Hematopoietic multipotent progenitor cell treated with erythropoietin and hydrocortisone succinate and interleukin-3 and kit ligand, for 6 days (in vitro differentiated cells): ENCODE data around the gene PTPN7.
A peak's percentile ranks its signal among the peaks of the same experiment; 100 is the strongest.

Experiments used
- DNase-seq: peaks from one replicate; pipeline ENCODE4 v3.0.0-alpha.2; 2015

Gene PTPN7

DNA sequence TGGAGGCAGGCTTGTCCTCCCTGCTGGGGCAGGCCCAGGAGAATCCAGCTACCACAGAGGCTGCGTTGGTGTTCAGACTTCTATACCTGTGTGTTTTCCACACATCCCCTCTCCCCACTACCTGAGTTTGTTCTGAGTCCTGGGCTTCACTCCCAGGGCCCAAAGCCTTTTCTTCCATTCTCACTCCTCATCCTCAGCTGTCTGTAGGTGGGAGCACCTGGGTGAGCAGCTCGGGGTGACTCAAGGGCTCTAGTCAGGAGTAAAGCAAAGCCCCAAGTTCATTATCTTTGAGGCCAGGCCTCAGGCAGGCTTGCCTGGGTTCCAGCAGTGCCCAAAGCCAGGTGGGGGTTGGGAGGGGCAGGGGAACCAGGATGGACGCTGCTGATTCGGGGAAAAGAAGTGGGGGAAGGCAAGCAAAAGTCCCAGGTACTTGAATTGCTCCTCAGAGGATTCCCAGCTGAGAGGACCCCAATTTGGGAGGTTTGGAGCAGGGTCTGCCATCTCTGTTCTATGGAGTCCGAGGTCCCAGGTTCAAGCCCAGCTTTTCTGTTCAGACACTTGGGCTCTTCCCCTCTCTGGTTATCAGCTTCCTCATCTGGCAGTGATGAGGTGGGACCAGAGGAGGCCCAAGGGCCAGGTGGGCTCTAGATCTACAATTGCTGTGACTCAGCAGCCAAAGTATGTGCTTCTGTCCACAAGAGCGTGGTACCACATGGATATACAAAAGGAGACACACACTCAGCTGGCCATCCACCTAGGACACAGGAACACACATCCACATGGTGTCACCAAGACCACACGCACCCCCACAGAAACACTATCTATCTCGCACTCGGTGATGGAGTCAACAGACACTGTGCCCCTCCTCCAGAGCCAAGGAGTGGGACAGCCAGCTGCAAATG lies 5.8 kb upstream of the PTPN7 start:
- DNase-seq = peak; percentile 63

GRCh38 chr1:202165267-202165941 lies 5.0 kb upstream of the PTPN7 start:
- DNase-seq = no peak

DNA sequence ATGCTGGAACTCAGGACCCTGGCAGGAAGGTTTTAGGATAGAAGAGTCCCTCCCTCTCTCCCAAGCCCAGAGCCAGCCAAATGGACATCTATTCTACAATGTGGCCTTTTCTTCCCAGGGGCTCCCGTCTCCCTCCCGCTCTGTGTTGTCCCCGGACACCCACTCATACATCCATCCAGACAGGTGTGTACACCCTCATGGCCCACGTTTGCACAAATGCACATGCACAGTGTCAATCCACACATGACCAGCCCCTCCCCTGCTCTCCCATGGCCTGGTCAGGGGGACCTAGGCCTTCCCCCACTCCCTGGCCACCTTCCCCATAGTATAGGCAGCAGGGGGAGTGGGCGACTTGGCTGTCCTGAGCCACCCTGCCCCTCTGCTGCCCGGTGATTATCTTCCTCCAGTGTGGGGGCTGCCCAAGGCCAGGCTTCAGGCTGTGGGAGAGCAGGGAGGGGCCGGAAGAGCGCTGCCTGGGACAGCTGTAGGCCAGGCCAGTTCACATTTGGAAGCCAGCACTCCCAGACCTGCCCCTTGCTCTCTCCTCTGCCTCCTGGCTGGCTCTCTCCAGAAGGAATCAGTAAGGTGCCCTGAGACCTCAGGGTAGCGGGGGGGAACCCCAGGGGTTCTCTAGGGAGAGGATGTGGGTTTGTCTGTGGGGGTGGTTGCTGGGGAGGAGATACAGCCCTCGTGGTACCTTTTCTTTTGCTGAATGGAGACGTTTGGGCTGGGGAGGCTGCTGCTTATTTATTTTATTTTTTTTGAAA lies 4.1 kb upstream of the PTPN7 start:
- DNase-seq = peak; percentile 55

GRCh38 chr1:202163281-202164270 lies 3.2 kb upstream of the PTPN7 start:
- DNase-seq = no peak

DNA sequence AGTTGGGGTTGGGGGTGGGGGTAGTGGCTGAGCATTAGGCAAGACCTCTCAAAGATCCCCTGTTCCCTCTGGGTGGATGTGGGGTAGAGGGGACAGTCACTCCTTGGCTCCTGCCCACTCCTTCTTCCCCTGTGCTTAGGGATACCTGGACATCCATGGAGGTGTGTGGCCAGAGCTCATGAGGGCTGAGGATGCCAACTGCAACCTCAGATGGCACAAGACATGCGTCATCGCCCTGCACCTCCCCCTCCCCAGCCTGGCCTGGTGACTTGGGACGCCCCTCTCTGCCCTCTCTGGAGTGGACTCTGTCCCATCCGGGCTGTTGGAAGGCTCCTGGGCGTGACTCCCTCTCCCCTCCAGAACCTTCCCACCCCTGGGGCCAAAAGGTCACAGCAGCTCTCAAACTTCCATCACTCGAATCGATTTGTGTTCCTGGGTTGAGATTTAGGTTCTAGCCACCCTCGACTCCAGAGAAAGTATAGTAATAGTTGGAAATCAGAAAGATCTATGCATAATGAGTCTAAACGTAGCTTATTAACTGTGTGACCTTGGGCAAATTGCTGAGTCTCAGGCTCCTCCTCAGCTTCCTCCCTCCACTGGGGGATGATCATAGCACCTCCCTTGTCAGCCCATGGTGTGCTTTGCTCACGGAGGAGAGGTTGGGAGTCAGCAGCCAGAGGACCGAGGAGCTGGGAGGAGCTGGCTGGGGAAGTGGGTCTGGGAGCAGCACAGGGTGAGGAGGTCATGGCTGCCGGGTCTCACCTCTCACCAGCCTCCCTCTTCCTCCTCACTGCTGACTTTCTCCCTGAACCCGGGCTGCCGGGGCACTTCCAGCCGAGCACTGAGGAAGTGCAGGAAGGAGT lies 2.2 kb upstream of the PTPN7 start:
- DNase-seq = peak; percentile 69

- peak; percentile 76 for DNase-seq
These were observed 1.6 kb upstream of the PTPN7 start for GRCh38 chr1:202162047-202162417.

GRCh38 chr1:202161151-202162046 lies 997 bp upstream of the PTPN7 start:
- DNase-seq = peak; percentile 66

- DNase-seq = peak; percentile 91
These were observed 649 bp downstream of the PTPN7 start for GRCh38 chr1:202159534-202160371.

GRCh38 chr1:202158810-202159533 lies 1.4 kb downstream of the PTPN7 start:
- peak; percentile 82 for DNase-seq

DNA sequence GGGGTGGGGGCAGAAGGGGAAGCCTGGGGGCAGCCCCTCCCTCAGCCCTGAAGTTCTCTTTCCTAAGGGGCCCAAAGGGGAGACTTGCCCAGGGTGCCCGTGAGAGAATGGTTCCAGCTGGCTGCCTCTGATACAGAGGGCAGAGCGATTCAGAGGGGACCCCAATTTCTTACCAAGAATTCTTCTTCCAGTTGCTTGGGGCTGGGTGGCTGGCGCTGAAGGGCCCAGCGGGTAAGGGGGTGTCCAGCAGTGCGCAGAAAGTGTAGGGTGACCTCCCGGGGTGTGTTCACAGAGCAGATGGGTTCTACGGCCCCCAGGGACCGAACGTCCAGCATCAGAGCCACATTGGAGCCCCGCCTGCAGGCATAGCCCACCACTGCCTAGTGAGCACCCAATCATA lies 2.5 kb downstream of the PTPN7 start:
- no peak for DNase-seq

DNA sequence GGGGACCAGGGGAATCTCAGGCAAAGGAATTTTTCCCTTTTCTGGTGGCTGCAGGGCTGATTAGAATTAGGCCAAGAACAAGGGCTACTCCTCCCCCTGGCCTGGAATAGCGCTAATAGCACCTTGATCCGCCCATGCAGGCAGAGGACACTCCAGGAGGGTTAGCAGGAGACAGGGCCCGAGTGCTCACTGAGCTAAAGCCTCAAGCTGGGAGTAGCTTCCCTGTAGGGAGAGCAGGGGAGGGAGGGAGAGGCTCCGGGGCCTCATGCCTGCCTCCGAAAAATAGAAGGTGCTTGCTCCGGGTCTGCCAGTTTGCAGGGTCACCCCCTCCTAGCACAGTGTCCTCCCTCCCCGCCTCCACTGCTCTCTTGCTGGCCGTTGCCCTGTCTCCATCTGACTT lies 3.8 kb downstream of the PTPN7 start:
- DNase-seq = no peak

DNA sequence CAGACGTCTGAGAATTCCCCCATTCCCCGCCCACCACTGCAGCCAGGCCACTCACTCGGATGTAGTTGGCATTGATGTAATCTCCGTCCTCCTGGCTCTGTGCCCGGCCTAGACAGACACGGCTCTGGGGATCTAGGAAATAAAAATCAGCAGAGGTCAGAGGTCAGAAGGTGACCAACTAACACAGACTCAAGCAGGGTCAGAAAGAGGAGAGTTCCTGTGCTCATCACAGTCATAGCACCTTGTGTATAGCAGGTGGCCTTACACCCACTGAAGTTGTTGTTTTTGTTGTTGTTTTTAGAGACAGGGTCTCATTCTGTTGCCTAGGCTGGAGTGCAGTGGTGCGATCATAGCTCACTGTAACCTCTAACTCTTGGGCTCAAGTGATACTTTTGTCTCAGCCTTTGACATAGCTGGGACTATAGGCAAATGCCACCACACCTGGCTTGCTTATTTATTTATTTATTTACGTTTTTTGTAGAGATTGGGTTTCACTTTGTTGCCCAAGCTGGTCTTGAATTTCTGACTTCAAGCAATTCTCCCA lies 4.9 kb downstream of the PTPN7 start:
- peak; percentile 84 for DNase-seq

- peak; percentile 81 for DNase-seq
These were observed 5.5 kb downstream of the PTPN7 start for GRCh38 chr1:202154766-202155477.

DNA sequence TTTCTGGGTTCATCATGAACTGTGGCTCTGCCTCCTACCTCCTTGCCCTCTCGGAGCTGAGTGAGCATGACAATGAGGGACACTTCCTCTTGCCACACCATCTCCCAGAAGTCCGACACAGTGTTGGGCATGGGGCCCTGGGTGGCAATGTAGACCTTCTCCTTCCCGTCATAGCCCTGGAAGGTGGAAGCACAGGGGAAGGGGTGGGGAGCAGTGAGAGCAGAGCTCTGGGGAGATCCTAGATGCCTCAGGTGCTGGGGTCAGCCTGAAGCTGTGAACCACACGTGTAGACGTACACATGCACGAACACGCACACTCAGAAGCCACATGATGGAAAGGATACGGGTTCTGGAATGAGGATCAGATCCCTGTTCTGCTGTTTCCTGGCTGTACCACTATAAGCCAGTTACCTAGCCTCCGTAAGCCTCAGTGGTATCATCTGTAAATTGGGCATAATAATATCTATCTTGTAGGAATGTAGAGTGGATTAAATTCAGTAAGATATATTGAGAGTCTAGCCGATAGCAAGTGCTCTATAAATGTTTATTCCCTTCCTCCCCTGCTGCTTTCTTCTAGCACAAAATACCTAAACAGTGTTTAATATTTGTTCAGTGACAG lies 6.1 kb downstream of the PTPN7 start:
- DNase-seq = no peak

GRCh38 chr1:202153284-202153683 lies 7.1 kb downstream of the PTPN7 start:
- DNase-seq = no peak

DNA sequence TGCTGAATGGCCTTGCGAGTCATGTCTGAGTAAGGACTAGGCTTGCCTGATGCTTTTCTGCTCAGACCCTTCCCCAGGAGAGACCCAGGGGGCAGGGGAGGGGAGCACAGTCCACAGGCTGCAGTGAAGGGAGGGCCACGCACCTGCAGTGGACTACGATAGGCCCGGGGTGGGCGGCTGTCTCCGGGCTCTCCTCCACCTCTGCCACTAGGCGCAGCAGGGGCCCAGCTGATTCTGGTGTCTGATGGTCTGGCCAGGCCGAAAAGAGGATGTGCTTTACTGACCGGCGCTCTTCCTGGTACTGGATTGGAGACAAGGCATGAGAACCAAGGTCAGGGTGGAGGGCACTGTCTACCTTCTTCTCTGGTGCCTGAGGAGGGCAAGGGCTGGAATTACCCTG lies 8.0 kb downstream of the PTPN7 start:
- no peak for DNase-seq

DNA sequence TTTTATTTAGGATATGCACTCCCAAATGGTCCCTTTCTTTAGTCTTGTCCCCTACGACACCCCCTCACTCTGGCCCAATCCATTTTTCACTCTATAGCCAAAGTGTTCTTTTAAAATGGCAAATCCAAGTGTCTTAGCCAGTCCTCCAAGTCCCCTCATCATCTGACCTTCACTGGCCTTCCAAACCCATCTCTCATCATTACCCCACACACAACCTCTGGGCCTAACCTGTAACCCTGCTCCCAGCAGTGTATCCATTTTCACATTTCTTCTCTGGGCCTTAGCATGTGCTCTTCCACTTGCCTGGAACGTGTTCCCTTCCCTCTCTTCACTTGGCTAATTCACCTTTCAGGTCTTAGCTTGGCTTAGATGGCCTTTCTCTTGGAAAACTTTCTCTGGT lies 9.4 kb downstream of the PTPN7 start:
- no peak for DNase-seq
